ENCODE measurements around the gene USP24. TPM values are rescaled to one million over a fixed set of nuclear protein-coding genes. Genes with fewer than 3 reads are reported as not detected.

Gene USP24
- total RNA-seq, 4 donors from 2014 or later, result 21.8 to 47.1 (median 28.1) TPM

GRCh38 chr1:55049914-55050278, 165.3 kb downstream of the USP24 start:
- Histone ChIP-seq H3K27me3 (no peaks in the 10 kb centered on the region), H3K27ac (no peak overlapping the region), H3K9me3 (no peaks in the 10 kb centered on the region), H3K4me1 (no peaks in the 10 kb centered on the region), H3K36me3 (peaks cover 0 to 31% (median 0%) of the 10 kb centered on the region in 3 donors), H3K4me3 (no peak overlapping the region)
- intact Hi-C loops (cut with DNase I), result no loop called here
- TF ChIP-seq POLR2A (IDR thresholded peaks at IDR 0.05) (no peak), CTCF (IDR thresholded peaks at IDR 0.05) (no peak)
- no peak for DNase-seq
- 40 to 50% methylated on average over 1 of the region's 9 CpGs for WGBS, 2 donors

- Histone ChIP-seq H3K27ac (no peak overlapping the region), H3K4me1 (no peaks in the 10 kb centered on the region), H3K36me3 (peaks cover 0 to 35% (median 0%) of the 10 kb centered on the region in 3 donors), H3K27me3 (no peaks in the 10 kb centered on the region), H3K9me3 (no peaks in the 10 kb centered on the region), H3K4me3 (no peak overlapping the region)
- TF ChIP-seq POLR2A (IDR thresholded peaks at IDR 0.05) (no peak), CTCF (IDR thresholded peaks at IDR 0.05) (no peak)
- 84 to 89% methylated on average over 5 to 8 of the region's 9 CpGs for WGBS, 2 donors
- intact Hi-C loops (cut with DNase I), result no loop called here
- no peak for DNase-seq
Measured at GRCh38 chr1:55049271-55049913, 165.8 kb downstream of the USP24 start.

- Histone ChIP-seq H3K36me3 (peaks cover 0 to 42% (median 0%) of the 10 kb centered on the region in 3 donors), H3K9me3 (no peaks in the 10 kb centered on the region), H3K27ac (no peak overlapping the region), H3K27me3 (no peaks in the 10 kb centered on the region), H3K4me1 (no peaks in the 10 kb centered on the region), H3K4me3 (no peak overlapping the region)
- TF ChIP-seq POLR2A (IDR thresholded peaks at IDR 0.05), result no peak
- TF ChIP-seq CTCF (IDR thresholded peaks at IDR 0.05), result no peak
- WGBS, 2 donors, result 73 to 78% methylated on average over 8 to 10 of the region's 11 CpGs
- no peak for DNase-seq
- intact Hi-C loops (cut with DNase I), result no loop called here
Measured at GRCh38 chr1:55048453-55049270, 166.5 kb downstream of the USP24 start.

GRCh38 chr1:55047611-55048010, 167.6 kb downstream of the USP24 start:
- Histone ChIP-seq H3K9me3 (no peaks in the 10 kb centered on the region), H3K4me1 (no peaks in the 10 kb centered on the region), H3K4me3 (no peak overlapping the region), H3K27me3 (no peaks in the 10 kb centered on the region), H3K27ac (no peak overlapping the region), H3K36me3 (peaks cover 0 to 39% (median 0%) of the 10 kb centered on the region in 3 donors)
- TF ChIP-seq POLR2A (IDR thresholded peaks at IDR 0.05), result no peak
- WGBS, 2 donors, result 70 to 92% methylated on average over 2 of the region's 3 CpGs
- no peak for DNase-seq
- intact Hi-C loops (cut with DNase I), result no loop called here

GRCh38 chr1:55046871-55047270, 168.3 kb downstream of the USP24 start:
- no peaks in the 10 kb centered on the region for H3K4me1 ChIP-seq
- H3K4me3 ChIP-seq, result no peak overlapping the region
- H3K27me3 ChIP-seq, result no peaks in the 10 kb centered on the region
- no peak for DNase-seq
- intact Hi-C loops (cut with DNase I), result no loop called here
- H3K36me3 ChIP-seq, result peaks cover 0 to 33% (median 0%) of the 10 kb centered on the region in 3 donors
- WGBS, 2 donors, result 86% methylated on average over 2 of the region's 4 CpGs; no CpG with 5 or more reads in 1 of the 2 donors
- H3K9me3 ChIP-seq, result no peaks in the 10 kb centered on the region
- no peak for TF ChIP-seq CTCF (IDR thresholded peaks at IDR 0.05)
- no peak for TF ChIP-seq POLR2A (IDR thresholded peaks at IDR 0.05)
- no peak overlapping the region for H3K27ac ChIP-seq

All from esophagus squamous epithelium (tissue), 5 donors.